OCI-LY3 (cell line): ENCODE data around the gene ADGRG6.

ENCODE experiments used
- CTCF ChIP-seq: fragments of 200-600, 300-600 bp; sonication (generic); IDR thresholded peaks from 2 replicates; pipeline ENCODE4 v1.5.1; 2014; ENCODE audit warnings: antibody characterized with exemption, low read length, low read depth
- EZH2phosphoT487 ChIP-seq: fragments of 200-600 bp; shearing (Covaris generic); IDR thresholded peaks from 2 replicates; pipeline ENCODE4 v1.6.1; 2018; ENCODE audit warnings: antibody characterized with exemption, mixed run types, low read depth

GRCh38 chr6:142336183-142336582 lies 34.4 kb downstream of the ADGRG6 start:
- TF ChIP-seq CTCF, result no peak
- no peak for TF ChIP-seq EZH2phosphoT487
